Measurements from ENCODE around the gene DMAP1. TPM values are rescaled to one million over a fixed set of nuclear protein-coding genes. Genes with fewer than 3 reads are reported as not detected.

The DMAP1 gene
- total RNA-seq, 1 donor: 19.9 TPM

DNA sequence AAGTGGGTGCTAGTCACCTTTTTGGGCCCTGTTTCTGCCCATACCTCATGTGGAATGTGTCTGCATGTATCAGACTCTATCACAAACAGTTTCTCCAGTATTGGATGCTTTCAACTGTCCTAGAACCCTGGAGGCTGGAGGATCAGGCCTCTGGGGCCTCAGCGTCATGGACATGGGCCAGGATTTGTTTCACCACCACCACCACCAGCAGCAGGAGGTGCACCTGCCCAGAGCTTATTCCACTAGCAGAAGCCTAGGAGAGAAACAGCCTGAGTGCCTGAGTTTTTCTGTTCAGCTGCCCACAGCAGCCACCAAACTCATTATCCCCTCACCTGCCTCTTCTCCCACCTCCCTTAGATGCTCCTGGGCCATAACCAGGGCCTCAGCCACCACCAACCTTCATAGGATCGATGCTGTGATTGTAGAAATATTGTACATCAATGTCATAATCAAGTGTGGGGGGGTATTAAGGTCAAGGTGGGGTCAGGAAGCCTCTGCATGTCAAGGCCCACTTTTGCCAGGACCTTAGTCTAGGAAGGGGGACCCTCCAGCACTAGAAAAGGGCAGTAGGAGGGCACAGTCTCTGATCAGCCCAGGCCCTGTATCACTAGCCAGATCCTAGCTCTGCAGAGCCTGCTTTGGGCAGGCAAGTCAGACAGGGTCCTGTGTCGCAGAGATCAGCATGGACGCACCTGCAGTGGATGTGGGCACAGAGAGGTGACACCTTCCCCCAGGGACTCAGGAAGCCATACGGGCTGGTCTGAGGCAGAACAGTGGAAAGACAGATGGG lies 9.3 kb downstream of the DMAP1 start:
- Histone ChIP-seq H3K4me3 (ENCODE audit: insufficient read depth, low read length) (no peak overlapping the region), H3K79me2 (ENCODE audit: insufficient read depth, low read length) (no peaks in the 10 kb centered on the region), H2AFZ (ENCODE audit: low read length) (no peak overlapping the region), H3K27me3 (ENCODE audit: insufficient read depth, low read length) (no peaks in the 10 kb centered on the region), H4K20me1 (ENCODE audit: insufficient read depth, low read length) (peaks cover 14% of the 10 kb centered on the region), H3K4me2 (ENCODE audit: insufficient read depth, low read length) (no peak overlapping the region), H3K4me1 (ENCODE audit: insufficient read depth, low read length) (peaks cover 13% of the 10 kb centered on the region), H3K27ac (ENCODE audit: low read depth, low read length) (no peak overlapping the region), H3K36me3 (ENCODE audit: insufficient read depth, low read length) (peaks cover 43% of the 10 kb centered on the region), H3K9me3 (ENCODE audit: low read depth, low read length) (no peaks in the 10 kb centered on the region)
- no peak for DNase-seq (ENCODE audit: insufficient read length, low spot score, missing footprints)
- TF ChIP-seq, protein P1, sequence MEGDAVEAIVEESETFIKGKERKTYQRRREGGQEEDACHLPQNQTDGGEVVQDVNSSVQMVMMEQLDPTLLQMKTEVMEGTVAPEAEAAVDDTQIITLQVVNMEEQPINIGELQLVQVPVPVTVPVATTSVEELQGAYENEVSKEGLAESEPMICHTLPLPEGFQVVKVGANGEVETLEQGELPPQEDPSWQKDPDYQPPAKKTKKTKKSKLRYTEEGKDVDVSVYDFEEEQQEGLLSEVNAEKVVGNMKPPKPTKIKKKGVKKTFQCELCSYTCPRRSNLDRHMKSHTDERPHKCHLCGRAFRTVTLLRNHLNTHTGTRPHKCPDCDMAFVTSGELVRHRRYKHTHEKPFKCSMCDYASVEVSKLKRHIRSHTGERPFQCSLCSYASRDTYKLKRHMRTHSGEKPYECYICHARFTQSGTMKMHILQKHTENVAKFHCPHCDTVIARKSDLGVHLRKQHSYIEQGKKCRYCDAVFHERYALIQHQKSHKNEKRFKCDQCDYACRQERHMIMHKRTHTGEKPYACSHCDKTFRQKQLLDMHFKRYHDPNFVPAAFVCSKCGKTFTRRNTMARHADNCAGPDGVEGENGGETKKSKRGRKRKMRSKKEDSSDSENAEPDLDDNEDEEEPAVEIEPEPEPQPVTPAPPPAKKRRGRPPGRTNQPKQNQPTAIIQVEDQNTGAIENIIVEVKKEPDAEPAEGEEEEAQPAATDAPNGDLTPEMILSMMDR (IDR thresholded peaks at IDR 0.05; ENCODE audit: extremely low read depth, low read depth, low read length): no peak

DNA sequence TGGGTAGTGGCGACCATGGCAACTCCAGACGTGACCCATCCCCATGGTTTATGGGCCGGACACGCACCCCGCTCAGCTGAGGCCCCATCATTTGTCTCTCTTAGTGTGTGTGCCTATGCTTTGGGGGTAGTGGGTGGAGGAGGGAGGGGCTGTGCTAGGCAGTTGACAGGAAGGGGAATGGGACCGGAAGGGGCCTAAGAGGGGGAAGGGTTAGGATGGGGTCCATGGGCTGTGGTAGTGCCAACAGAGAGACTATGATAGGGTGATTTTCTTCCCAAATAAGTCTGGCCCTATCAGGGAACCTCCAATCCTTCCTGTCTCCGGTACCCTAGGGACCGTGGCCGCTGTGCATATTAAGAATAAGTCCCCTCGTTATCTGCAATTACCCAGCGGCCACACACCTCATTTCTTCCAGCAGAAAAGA lies 9.9 kb downstream of the DMAP1 start:
- peaks cover 9% of the 10 kb centered on the region for H3K4me1 ChIP-seq (ENCODE audit: insufficient read depth, low read length)
- no peaks in the 10 kb centered on the region for H3K9me3 ChIP-seq (ENCODE audit: low read depth, low read length)
- no peak overlapping the region for H2AFZ ChIP-seq (ENCODE audit: low read length)
- H4K20me1 ChIP-seq (ENCODE audit: insufficient read depth, low read length): peaks cover 8% of the 10 kb centered on the region
- DNase-seq (ENCODE audit: insufficient read length, low spot score, missing footprints): no peak
- no peaks in the 10 kb centered on the region for H3K27me3 ChIP-seq (ENCODE audit: insufficient read depth, low read length)
- no peak overlapping the region for H3K27ac ChIP-seq (ENCODE audit: low read depth, low read length)
- TF ChIP-seq, protein P1 (IDR thresholded peaks at IDR 0.05; ENCODE audit: extremely low read depth, low read depth, low read length): no peak
- H3K4me3 ChIP-seq (ENCODE audit: insufficient read depth, low read length): no peak overlapping the region
- H3K79me2 ChIP-seq (ENCODE audit: insufficient read depth, low read length): no peaks in the 10 kb centered on the region
- peaks cover 37% of the 10 kb centered on the region for H3K36me3 ChIP-seq (ENCODE audit: insufficient read depth, low read length)
- H3K4me2 ChIP-seq (ENCODE audit: insufficient read depth, low read length): no peak overlapping the region

DNA sequence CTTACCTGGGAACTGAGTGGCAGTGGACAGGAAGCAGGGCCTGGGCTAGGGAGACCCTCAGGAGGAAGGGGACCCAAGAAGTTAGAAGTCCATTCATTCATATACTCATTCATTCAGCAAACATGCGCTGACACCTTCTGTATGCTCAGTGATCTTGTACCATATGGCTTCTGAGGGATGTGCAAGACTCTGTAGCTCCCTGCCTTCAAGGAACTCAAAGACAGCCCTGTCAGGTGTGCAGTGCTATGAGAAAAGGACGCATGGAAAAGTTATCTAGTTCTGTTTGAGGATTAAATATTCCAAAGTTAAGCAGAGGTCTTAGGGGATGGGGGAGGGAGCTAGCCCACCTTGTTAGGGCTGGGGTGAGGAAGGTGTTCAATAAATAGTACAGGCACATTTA lies 12.5 kb downstream of the DMAP1 start:
- Histone ChIP-seq H3K4me3 (ENCODE audit: insufficient read depth, low read length) (no peak overlapping the region), H3K9me3 (ENCODE audit: low read depth, low read length) (no peaks in the 10 kb centered on the region), H3K4me2 (ENCODE audit: insufficient read depth, low read length) (no peak overlapping the region), H3K4me1 (ENCODE audit: insufficient read depth, low read length) (peaks cover 3% of the 10 kb centered on the region), H3K27me3 (ENCODE audit: insufficient read depth, low read length) (no peaks in the 10 kb centered on the region), H3K36me3 (ENCODE audit: insufficient read depth, low read length) (peaks cover 15% of the 10 kb centered on the region), H4K20me1 (ENCODE audit: insufficient read depth, low read length) (peaks cover 10% of the 10 kb centered on the region), H2AFZ (ENCODE audit: low read length) (no peak overlapping the region), H3K79me2 (ENCODE audit: insufficient read depth, low read length) (no peaks in the 10 kb centered on the region), H3K27ac (ENCODE audit: low read depth, low read length) (no peak overlapping the region)
- TF ChIP-seq, protein P1 (IDR thresholded peaks at IDR 0.05; ENCODE audit: extremely low read depth, low read depth, low read length): no peak
- no peak for DNase-seq (ENCODE audit: insufficient read length, low spot score, missing footprints)

DNA sequence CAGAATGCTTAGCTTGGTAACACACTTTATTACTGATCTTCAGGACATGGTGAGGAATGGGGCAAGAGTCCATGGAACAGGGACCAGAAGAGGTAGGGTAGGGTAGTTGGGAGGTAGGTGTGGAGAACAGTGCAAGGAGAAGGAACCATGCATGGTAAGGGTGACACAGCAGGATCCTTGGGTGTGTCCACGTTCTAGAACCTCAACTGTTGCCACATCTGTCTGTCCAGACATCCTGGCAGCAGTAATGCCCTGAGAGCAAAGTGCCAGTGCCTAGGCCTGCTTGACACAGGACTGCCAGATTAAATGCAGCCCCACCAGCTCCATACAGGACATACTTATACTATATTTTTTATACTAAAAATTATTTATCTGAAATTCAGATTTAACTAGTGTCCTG lies 13.9 kb downstream of the DMAP1 start:
- H3K27ac ChIP-seq (ENCODE audit: low read depth, low read length): no peak overlapping the region
- H3K4me2 ChIP-seq (ENCODE audit: insufficient read depth, low read length): no peak overlapping the region
- no peak overlapping the region for H3K4me3 ChIP-seq (ENCODE audit: insufficient read depth, low read length)
- no peaks in the 10 kb centered on the region for H3K79me2 ChIP-seq (ENCODE audit: insufficient read depth, low read length)
- H3K4me1 ChIP-seq (ENCODE audit: insufficient read depth, low read length): no peaks in the 10 kb centered on the region
- peaks cover 12% of the 10 kb centered on the region for H3K36me3 ChIP-seq (ENCODE audit: insufficient read depth, low read length)
- H4K20me1 ChIP-seq (ENCODE audit: insufficient read depth, low read length): peaks cover 2% of the 10 kb centered on the region
- H3K27me3 ChIP-seq (ENCODE audit: insufficient read depth, low read length): no peaks in the 10 kb centered on the region
- DNase-seq (ENCODE audit: insufficient read length, low spot score, missing footprints): no peak
- TF ChIP-seq, protein P1 (IDR thresholded peaks at IDR 0.05; ENCODE audit: extremely low read depth, low read depth, low read length): no peak
- no peaks in the 10 kb centered on the region for H3K9me3 ChIP-seq (ENCODE audit: low read depth, low read length)
- no peak overlapping the region for H2AFZ ChIP-seq (ENCODE audit: low read length)
